SIG-M5 treated with dmso at 0.1 percent for 504 hours (cell line): Measurements from ENCODE around the gene FBXL17.
A peak's percentile ranks its signal among the peaks of the same experiment; 100 is the strongest.
"Not testable (repeated sequence)": the region's sequence is repeated elsewhere in the genome, so short reads cannot be mapped to it uniquely, and the experiment has no call there.

ENCODE experiments used
- DNase-seq: peaks from one replicate; lab custom pipeline; 2025; ENCODE audit not compliant: unreplicated experiment; lab: John Stamatoyannopoulos, UW

The FBXL17 gene

DNA sequence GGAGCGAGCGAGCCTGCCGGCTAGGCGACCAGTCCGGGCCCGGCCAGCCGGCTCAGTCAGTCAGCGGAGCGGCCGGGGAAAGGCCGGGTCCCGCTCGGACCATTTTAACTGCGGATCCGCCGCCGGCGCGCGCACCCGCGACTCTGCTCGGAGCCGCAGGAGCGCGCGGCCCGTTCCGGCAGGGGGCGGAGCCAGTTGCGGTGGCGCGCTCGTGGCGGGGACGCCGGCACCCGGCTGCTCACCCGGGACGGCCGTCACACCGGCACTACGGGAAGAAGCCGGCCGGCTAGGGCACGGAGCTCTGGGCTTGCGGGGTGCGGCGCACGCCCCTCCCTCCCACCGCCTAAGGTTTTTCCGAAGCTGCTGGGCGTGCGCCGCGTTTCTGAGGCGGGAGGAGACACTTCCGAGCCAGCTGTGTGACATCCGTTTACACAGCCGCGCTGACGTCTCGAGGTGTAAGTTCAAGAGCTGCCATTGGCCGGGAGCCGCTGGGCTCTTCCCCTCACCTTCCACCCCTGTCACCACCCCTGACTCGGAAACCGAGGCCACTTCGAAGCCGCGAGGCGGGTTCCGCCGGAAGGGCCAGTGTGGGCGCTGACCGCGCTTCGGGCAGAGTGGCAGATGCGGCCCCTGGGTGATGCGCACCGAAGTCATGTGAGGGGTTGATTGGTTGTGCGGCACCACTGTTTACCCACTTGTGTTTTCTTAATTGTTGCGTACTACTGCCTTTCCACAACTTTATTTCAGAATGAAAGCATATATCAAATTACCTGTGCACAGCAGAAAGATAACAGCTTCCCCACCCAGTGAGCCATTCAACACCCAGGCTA lies at the start of gene FBXL17:
TSS of gene FBXL17 (minus strand) at position 145 of the 830 bp plus-strand sequence.
- DNase-seq, result peak; percentile 94

DNA sequence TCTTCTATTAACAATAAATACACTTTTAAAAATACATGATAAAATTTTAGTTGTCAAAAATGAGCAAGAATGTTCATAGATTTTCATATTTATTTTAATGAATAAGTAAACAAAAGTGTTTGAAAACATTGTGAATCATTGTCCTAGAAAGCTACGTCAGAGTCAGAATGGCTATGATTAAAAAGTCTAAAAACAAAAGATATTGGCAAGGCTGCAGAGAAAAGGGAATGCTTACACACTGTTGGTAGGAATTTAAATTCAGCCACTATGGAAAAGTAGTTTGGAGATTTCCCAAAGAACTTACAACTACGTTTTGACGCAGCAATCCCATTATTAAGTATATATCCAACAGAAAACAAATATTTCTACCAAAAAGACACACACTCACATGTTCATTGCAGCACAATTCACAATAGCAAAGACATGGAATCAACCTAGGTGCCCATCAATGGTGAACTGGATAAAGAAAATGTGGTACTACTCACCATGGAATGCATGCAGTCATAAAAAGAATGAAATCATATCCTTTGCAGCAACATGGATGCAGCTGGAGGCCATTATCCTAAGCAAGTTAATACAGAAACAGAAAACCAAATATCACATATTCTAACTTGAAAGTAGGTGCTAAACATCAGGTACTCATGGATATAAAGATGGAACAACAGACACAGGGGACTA lies 49.2 kb upstream of the FBXL17 start:
- no peak for DNase-seq

DNA sequence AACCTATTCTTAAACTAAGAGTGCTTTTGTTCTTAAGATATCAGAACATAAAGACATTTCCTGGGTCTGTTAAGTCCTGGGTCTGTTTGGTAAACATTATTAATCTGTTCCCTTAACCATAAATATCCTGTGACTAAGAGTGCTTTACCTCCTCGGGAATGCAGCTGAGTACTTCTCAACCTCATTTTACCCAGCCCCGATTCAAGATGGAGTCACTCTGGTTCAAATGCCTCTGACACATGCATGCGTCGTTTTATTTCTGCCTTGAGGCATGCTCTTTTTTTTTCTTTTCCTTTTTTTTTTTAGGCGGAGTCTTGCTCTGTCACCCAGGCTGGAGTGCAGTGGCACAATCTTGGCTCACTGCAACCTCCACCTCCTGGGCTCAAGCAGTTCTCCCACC lies 39.8 kb upstream of the FBXL17 start:
- no peak for DNase-seq

DNA sequence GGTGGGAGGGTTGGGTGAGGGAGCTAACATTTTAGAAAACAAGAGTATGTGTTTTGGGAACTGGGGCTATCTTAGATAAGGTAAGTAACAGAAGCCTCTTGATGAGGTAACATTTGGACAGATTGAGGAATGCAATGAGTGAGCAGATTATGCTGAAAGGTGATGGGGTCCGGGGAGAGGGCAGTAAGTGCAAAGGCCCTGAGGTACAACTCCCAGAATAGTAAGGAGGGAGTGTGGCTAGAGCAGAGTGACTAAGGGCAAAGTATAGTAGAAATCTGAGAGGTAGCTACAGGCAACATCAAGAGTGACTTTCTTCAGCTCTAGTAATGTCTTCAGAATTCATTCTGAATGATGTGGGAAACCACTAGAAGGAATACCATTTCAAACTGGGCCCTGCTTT lies 38.9 kb upstream of the FBXL17 start:
- no peak for DNase-seq

DNA sequence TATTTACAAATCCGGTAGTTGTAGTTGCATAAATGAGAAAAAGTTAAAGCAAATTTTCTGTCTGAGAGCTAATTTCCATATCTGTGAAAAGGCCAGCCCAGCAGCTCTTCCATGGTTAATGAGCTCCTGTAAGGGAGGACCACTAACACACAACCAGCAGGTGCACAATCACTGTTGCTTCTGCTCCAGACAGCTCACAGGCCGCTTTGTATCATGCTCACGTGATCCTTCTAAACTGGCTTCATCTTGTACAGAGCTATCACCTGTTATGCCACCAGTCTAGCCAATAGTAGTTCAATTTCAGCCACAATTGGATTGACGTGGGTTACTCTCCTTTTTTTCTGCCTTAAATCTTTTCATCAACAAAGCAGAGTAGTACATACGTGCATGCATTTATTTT lies 38.3 kb upstream of the FBXL17 start:
- DNase-seq, result no peak

DNA sequence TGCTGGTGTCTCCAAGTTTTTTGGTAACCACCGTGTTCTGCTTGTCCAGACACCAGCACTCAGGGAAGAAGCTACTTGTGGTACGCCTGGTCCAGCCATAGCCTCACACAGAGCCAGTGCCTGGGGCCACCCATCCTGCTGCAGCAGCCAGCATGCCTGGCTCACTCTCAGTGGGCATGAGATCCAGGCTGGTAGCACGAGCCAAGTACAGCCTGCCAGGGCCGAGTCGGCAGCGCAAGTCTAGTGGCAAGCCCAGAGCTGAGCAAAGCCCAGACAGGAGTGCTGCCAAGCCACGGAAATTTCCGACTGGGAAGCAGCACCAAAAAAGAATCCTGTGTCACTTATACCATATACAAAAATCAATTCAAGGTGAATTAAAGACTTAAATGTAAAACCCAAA lies 36.3 kb upstream of the FBXL17 start:
- DNase-seq, result no peak

DNA sequence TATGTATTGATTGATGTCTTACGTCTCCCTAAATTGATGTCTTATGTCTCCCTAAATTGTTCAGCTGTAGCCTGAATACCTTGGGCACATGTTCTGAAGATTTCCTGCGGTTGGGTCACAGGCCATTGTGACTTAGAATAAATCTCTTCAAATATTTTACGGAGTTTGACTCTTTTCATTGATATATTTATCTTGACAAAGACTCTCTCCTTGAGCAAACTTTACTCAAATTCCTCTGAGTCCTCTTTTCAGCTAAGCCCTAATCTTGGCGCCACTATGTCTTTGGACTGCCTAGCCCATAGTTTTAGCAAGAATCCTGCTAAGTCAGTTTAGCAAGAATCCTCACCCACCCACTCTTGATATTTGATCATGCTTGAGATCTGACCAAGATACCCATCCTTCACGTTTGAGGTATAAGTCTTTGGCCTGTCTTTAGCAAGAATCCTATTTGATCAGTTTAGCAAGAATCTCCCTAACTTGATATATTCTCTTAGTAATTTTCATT lies 35.3 kb upstream of the FBXL17 start:
- no peak for DNase-seq

DNA sequence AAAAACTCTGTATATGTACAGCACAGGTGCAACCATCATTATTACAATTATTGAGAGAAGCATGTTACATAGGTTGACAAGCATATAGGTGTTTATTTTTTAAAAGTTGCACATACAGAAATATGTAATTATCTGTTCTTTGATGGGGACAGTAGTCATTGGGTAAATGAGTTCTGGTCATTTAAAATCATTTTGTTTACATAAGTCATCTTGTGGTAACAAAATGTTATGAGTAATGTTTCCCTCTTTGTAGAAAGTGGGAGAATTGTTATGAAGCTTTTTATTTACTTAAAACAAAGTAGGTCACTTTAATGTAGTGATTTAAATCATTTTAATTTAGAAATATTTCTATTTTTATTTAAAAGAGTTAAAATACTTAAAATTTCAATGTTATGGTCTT lies 33.8 kb upstream of the FBXL17 start:
- DNase-seq, result no peak

DNA sequence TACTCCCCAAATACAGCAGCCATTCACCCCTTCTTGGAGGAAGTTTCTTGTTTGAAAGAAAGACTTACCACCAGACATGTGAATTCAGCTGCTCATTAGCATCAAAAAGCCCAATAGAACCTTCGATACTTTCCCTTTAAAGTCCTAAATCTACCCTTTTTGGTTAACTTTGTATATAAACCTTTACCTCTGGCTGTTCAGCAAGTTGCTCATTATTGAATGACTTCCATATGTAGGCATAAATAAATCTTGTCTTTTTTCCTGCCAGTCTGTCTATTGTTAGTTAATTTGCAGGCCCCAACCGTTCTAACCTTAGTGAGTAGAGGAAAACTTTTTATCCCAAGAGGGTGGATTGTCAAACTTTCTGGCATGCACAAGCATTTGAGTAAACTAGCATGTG lies 27.9 kb upstream of the FBXL17 start:
- DNase-seq, result no peak

DNA sequence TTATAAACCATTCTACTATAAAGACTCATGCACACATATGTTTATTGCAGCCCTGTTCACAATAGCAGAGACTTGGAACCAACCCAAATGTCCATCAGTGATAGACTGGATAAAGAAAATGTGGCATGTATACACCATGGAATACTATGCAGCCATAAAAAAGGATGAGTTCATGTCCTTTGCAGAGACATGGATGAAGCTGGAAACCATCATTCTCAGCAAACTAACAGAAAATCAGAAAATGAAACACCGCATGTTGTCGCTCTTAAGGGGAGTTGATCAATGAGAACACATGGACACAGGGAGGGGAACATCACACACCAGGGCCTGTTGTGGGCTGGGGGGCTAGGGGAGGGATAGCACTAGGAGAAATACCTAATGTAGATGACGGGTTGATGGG lies 23.3 kb upstream of the FBXL17 start:
- DNase-seq, result not testable (repeated sequence)

DNA sequence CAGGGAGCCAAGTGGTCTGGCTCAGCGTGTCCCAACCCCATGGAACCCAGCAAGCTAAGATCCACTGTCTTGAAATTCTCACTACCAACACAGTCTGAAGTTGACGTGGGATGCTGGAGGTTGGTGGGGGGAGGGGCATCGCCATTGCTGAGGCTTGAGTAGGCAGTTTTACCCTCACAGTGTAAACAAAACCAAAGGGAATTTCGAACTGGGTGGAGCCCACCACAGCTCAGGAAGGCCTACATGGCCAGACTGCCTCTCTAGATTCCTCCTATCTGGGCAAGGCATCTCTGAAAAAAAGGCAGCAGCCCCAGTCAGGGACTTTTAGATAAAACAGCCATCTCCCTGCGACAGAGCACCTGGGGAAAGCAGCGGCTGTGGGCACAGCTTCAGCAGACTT lies 17.1 kb upstream of the FBXL17 start:
- no peak for DNase-seq

DNA sequence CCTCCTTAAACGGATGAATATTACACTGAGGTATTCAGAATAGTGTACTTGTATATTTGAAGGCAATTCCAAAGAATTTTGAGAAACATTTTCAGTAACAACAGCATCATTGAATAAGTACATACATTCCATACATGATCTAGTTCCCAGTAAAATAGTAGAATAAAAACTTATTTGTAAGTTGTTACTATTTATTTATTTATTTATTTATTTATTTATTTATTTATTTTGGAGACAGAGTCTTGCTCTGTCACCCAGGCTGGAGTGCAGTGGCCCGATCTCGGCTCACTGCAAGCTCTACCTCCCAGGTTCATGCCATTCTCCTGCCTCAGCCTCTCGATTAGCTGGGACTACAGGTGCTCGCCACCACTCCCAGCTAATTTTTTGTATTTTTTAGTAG lies 14.9 kb upstream of the FBXL17 start:
- not testable (repeated sequence) for DNase-seq

DNA sequence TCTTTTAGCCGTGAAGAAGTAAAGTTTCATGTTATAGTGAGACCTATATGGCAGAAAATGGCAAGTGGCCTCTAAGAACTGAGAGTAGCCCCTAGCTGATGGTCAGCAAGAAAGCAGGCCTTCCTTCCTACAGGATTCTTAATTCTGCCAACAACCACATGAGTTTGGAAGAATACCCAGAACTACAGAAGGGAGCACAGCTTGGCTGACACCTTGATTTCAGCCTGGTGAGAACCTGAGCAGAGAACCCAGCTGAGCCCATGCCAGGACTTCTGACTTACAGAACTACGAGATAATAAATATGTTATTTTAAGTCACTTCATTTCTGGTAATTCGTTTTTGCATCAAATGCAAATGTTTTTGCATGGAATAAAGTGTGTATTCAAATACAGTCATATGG lies 5.9 kb upstream of the FBXL17 start:
- DNase-seq, result no peak

DNA sequence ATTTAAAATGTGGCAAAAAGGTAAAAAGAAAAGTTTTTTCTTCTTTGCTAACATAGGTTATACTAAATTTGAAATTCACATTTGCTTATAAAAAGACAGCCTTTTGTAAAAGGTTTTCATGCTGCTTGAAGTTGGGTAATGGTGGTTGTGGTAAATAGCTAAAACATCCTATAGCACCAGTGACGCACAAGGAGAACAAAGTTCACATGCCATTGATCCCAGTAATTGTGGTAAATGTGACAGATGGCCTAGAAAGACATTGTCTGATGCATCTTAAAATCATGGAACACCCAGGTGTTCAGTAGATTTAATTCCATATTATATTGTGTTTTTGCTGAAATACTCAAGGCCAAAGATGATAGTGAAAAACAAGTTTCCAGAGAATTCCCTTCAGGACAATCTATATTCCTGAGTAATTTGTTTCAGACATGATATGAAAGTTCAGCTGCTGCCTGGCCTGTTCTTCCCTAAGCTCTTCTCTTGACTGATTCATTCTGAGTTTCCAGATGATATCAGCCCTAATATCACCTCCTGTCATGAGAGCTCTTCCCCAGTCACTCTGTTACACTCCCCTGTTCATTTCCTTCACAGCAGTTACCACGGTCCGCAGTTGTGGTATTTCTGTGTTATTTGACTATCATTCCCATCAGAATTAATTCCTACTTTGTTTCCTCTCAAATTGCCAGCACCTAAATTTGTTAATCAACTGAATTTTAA lies 4.6 kb upstream of the FBXL17 start:
- DNase-seq, result no peak

DNA sequence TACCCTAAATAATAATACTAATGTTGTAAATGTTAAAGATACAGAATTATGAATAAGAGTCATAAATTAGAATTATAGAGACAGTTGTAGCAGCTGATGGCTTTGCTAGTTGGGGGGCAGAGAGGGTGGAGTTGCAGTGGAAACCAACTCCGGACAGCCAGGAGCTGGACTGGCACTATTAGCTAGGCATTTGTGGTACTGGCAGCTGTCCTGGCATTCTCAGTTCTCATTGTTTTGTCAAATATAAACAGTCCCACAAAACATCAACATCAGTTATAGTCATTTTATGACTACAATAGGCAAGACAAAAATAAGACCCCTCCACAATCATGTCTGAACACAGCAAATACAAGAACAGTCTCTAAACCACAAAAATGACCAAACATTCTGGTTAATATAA lies 2.8 kb upstream of the FBXL17 start:
- no peak for DNase-seq

DNA sequence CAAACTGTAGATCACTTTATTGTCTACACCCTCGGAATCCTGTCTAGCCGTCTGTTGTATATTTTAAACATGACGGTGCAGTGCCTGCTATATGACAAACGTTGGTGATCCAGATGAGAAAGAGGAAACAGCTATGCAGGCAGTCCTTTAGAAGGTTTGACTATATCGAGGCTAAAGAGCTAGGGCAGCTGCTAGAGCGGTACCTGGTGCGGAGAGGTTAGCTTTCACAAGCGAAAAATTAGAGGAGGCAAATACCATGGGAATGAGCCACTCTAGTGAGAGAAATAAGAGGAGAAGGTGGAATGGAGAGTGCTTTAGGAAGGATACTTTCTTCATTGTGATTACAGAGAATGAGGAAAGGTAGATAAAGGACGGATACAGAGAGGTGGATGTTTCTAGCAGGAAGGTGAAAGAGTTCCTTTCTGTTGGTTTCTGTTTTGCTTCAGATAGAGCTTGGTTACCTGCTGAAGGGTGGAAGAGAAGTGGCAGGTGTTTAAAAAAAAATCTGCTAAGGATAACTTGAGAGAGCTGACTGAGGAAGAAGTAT lies 959 bp upstream of the FBXL17 start:
- peak; percentile 65 for DNase-seq

DNA sequence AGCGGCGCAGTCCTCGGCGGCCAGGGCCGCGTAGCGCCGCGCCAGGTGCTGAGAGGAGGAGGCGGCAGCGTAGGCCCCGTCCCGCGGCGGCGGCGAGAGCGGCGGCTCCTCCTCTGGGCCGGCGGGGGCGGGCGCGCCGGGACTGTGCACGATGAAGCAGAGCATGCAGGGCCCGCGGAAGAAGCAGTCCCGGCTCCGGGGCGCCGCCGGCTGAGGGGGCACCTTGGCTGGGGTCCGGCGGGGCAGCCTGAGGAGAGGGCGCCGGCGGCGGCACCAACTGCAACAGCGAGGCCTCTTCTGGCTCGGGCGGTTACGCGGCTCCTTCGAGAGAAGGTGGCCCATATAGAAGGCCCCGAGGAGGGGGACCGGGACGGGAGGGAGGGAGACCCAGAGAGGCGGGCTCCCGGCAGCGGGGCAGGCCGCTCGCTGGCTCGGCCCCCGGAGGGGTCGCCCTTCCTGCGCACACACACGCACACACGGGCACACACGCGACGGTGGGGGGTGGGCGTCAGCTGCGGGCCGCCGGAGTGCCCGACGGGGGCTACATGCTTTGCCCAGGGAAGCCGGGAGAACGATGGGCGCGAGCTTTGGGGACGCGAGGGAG lies 446 bp downstream of the FBXL17 start:
- peak; percentile 50 for DNase-seq

DNA sequence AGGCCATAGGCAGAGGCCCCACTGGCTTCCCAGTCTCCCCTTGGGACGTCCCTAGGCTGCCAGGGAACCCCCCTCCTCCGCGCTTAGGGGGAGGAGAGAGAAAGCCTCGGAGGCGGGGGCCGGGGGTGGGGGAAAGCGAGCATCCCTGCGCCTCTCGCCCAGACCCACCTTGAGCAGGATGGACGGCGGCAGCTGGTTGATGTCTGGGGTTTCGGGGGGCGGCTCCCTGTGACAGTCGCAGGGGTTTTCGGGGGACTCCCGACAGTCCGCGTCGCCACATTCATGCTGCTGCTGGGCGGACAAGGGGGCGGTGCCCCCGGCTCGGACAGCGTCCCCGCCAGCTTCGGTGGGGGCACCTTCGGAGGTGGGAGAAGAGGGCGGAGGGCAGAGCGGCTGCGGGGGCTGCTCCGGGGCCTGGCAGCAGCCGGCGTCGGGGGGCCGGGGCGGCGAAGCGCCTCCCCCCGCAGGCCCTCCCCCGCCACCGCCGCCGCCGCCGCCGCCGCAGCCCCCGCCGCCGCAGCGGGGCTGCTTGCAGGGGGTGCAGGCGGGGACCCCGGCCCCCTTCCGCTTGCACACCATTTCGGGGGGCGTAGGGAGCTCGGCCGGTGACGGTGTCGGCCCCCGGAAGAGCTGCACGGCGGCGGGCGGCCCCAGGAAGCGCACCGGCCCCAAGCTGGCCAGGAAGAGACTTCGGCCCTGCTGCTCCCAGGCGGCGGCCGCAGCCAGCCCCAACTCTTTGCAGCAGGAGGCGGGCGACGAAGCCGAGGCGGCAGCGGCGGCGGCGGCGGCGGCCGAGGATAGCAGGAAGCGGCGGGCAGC lies 1.2 kb downstream of the FBXL17 start:
- peak; percentile 17 for DNase-seq

DNA sequence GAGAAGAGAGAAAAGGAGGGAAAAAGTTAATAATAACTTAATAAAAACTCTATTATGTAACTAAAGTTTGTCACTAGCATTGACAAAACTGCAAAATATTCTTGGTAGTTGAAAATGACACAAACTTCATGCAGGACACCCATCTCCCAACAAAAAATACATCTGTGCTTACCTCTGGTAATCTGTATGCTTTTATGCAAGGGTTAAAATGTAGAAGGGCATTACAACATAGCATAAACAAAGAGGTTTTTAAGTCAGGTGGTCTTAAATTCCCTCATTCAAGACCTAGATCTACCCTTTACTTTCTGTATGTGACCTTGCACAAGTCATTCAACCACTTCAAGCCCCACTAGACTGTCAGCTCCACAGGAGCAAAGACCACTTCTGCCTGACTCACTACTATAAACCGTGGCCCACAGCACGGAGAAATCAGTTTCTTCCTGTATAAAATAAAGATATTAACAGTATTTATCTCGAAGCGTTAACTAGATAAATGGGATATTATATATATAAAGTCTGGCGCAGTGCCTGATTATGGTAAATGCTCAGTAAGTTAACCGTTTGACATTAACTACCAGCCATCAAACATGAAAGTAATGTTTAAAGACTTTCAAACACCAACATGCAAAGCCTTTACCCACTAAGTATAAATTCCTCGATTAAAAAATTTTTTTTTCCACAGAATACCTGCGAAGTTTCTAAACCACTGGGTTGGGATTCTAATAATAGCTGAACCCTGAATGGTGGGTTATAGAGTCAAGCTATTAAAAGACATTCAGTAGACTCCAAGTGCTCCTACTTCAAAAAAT lies 2.0 kb downstream of the FBXL17 start:
- DNase-seq, result peak; percentile 57
